Karpas-422 (cell line): ENCODE measurements around the gene ITGB8. TPM values are rescaled to one million over a fixed set of nuclear protein-coding genes. Genes with fewer than 3 reads are reported as not detected.

Experiments used
- DNase-seq: peaks from one replicate; pipeline ENCODE4 v3.0.0-alpha.2; 2015
- H2AFZ ChIP-seq: fragments of 200-600 bp; sonication (generic); 2 replicates; pipeline ENCODE4 v1.6.1; 2014; ENCODE audit warnings: antibody characterized with exemption, low read length, mixed read lengths
- H3K27ac ChIP-seq: fragments of 200-600 bp; sonication (generic); 2 replicates; pipeline ENCODE4 v1.5.1; 2014; ENCODE audit warnings: mild to moderate bottlenecking, low read length, moderate library complexity
- H3K27me3 ChIP-seq: fragments of 200-600 bp; sonication (generic); 2 replicates; pipeline ENCODE4 v1.6.1; 2014; ENCODE audit warnings: low read length, mixed read lengths
- H3K36me3 ChIP-seq: fragments of 200-600 bp; sonication (generic); 2 replicates; pipeline ENCODE4 v1.6.1; 2014; ENCODE audit warnings: low read length, mixed read lengths; ENCODE audit not compliant: insufficient read depth
- H3K4me1 ChIP-seq: fragments of 200-600 bp; sonication (generic); 2 replicates; pipeline ENCODE4 v1.6.1; 2014; ENCODE audit warnings: mild to moderate bottlenecking, low read length, mixed read lengths
- H3K4me2 ChIP-seq: fragments of 200-600 bp; sonication (generic); 2 replicates; pipeline ENCODE4 v1.6.1; 2014; ENCODE audit warnings: low read length, low read depth, mild to moderate bottlenecking; ENCODE audit not compliant: poor library complexity, severe bottlenecking
- H3K4me3 ChIP-seq: fragments of 200-600 bp; sonication (generic); 2 replicates; pipeline ENCODE4 v1.5.1; 2014; ENCODE audit warnings: mild to moderate bottlenecking, antibody characterized with exemption, low read length, mixed read lengths
- H3K79me2 ChIP-seq: fragments of 200-600 bp; sonication (generic); 2 replicates; pipeline ENCODE4 v1.6.1; 2014; ENCODE audit warnings: mild to moderate bottlenecking, low read length, mixed read lengths
- H3K9ac ChIP-seq: fragments of 200-600 bp; sonication (generic); 2 replicates; pipeline ENCODE4 v1.6.0; 2014; ENCODE audit warnings: low read length
- H3K9me2 ChIP-seq: fragments of 200-600 bp; sonication (generic), shearing (Covaris generic); replicated peaks from 2 replicates; pipeline ENCODE4 v1.6.0; 2014; ENCODE audit warnings: mild to moderate bottlenecking, low read length, moderate library complexity; ENCODE audit not compliant: insufficient read depth
- H3K9me3 ChIP-seq: fragments of 300-700, 200-600 bp; sonication (generic); 2 replicates; pipeline ENCODE4 v1.6.1; 2014; ENCODE audit warnings: low read length, mixed read lengths
- H4K20me1 ChIP-seq: fragments of 200-600 bp; sonication (generic); 2 replicates; pipeline ENCODE4 v1.6.1; 2014; ENCODE audit warnings: mild to moderate bottlenecking, antibody characterized with exemption, low read length, low read depth; ENCODE audit not compliant: insufficient read depth
- total RNA-seq: library from RNA; depleted of rRNA; stranded (reverse); fragments of >200 nt; shearing (Covaris generic); gene quantifications from 2 replicates; pipeline ENCODE4 v1.2.3, GENCODE V29; 2014; ENCODE audit warnings: low replicate concordance

ITGB8 gene
- total RNA-seq, 1 experiment from 2014 or later = 0.07 TPM

DNA sequence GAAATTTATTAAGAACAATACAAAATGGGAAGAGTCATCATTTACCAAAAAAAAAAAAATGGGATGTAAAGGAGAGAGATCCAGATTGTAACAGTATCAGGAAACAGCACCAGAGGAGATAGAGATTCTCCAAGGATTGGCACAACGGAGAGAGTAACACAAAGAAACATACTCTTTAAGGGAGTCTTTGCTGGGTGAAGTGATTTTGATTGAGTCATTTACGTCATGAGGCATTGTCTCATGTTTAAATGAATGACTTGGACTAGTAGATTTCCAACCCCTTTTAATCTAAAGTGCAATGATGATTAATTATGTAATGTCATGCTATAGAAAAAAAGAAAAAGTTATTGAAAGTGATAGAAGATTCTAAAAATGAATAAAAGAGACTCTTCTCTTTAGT, 68.8 kb downstream of the ITGB8 start:
- Histone ChIP-seq H3K9ac (no peak overlapping the region), H3K4me3 (no peak overlapping the region), H3K79me2 (no peaks in the 10 kb centered on the region), H4K20me1 (no peaks in the 10 kb centered on the region), H3K27ac (no peak overlapping the region), H2AFZ (no peak overlapping the region), H3K4me1 (no peaks in the 10 kb centered on the region), H3K9me3 (no peaks in the 10 kb centered on the region), H3K4me2 (no peak overlapping the region), H3K27me3 (no peaks in the 10 kb centered on the region), H3K9me2 (no peaks in the 10 kb centered on the region), H3K36me3 (no peaks in the 10 kb centered on the region)
- no peak for DNase-seq

DNA sequence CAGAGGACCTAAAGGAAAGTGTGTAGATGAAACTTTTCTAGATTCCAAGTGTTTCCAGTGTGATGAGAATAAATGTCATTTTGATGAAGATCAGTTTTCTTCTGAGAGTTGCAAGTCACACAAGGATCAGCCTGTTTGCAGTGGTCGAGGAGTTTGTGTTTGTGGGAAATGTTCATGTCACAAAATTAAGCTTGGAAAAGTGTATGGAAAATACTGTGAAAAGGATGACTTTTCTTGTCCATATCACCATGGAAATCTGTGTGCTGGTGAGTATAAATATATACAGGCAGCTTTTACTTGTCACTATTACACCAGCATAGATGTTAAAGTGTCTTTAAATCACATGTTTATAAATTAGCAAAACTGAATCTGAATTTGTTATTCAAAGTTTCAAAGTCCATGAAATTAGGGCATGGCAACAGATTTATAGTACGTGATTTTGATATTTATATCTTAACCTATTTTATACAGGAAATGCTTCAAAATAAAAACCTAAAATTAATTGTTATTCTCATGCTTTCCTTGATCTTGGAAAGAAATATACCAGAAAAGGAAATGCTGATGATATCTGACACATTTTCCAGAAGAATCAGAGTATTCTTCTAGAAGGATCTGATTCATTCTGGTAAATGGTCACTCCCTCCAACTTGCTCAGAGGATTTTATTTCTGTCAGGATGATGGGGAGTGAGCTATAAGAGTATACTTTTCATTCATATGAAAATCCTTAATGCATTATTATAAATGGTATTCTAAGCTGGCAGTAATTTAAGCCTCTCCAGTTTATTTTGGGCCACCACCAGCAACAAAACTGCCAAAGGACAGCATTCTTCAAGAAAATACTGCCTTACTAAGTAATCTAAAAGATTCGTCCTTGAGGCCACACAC, 71.4 kb downstream of the ITGB8 start:
- Histone ChIP-seq H3K27ac (no peak overlapping the region), H2AFZ (no peak overlapping the region)

DNA sequence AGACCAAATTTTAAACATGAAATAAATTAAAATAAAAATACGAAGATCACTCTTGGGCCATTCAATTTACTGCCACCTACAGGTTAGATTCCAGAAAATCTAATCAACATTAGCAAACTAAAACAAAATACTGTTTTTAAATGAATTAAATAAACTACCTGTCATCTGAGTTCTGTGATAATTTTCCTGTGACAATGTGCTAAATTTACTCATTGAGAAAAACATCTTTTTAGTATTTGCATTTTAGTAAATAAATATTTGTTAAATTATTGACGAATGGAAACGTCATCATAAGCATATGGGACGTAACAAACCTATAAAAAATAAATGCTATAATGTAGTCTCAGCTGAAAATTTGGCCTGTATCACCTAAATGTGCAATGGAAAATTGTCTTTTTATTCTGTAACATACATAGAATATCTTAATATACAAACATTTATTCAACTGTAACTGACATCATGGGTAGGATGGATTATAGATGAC, 72.1 kb downstream of the ITGB8 start:
- no peak overlapping the region for H3K4me3 ChIP-seq
- no peak for DNase-seq
- no peaks in the 10 kb centered on the region for H3K27me3 ChIP-seq
- H3K79me2 ChIP-seq = no peaks in the 10 kb centered on the region
- no peaks in the 10 kb centered on the region for H3K9me3 ChIP-seq
- H3K4me2 ChIP-seq = no peak overlapping the region
- H2AFZ ChIP-seq = no peak overlapping the region
- H3K9ac ChIP-seq = no peak overlapping the region
- H3K4me1 ChIP-seq = no peaks in the 10 kb centered on the region
- H4K20me1 ChIP-seq = no peaks in the 10 kb centered on the region
- no peak overlapping the region for H3K27ac ChIP-seq
- no peaks in the 10 kb centered on the region for H3K36me3 ChIP-seq
- no peaks in the 10 kb centered on the region for H3K9me2 ChIP-seq

More for the DNA sequence above, 71.4 kb downstream of the ITGB8 start:
- no peaks in the 10 kb centered on the region for H4K20me1 ChIP-seq
- DNase-seq = no peak
- H3K27me3 ChIP-seq = no peaks in the 10 kb centered on the region
- H3K36me3 ChIP-seq = no peaks in the 10 kb centered on the region
- H3K4me1 ChIP-seq = no peaks in the 10 kb centered on the region
- no peaks in the 10 kb centered on the region for H3K9me3 ChIP-seq
- no peak overlapping the region for H3K4me3 ChIP-seq
- H3K4me2 ChIP-seq = no peak overlapping the region
- no peak overlapping the region for H3K9ac ChIP-seq
- no peaks in the 10 kb centered on the region for H3K9me2 ChIP-seq
- no peaks in the 10 kb centered on the region for H3K79me2 ChIP-seq

- Histone ChIP-seq H3K9me2 (no peaks in the 10 kb centered on the region), H3K36me3 (no peaks in the 10 kb centered on the region), H4K20me1 (no peaks in the 10 kb centered on the region), H2AFZ (no peak overlapping the region), H3K9ac (no peak overlapping the region), H3K9me3 (no peaks in the 10 kb centered on the region), H3K27me3 (no peaks in the 10 kb centered on the region), H3K4me3 (no peak overlapping the region), H3K27ac (no peak overlapping the region), H3K79me2 (no peaks in the 10 kb centered on the region), H3K4me2 (no peak overlapping the region), H3K4me1 (no peaks in the 10 kb centered on the region)
- DNase-seq = no peak
Observed at GRCh38 chr7:20403331-20403730, 72.6 kb downstream of the ITGB8 start.

GRCh38 chr7:20404320-20404719, 73.6 kb downstream of the ITGB8 start:
- Histone ChIP-seq H3K9me2 (no peaks in the 10 kb centered on the region), H3K4me2 (no peak overlapping the region), H3K36me3 (no peaks in the 10 kb centered on the region), H3K27ac (no peak overlapping the region), H3K4me3 (no peak overlapping the region), H3K9me3 (no peaks in the 10 kb centered on the region), H3K4me1 (no peaks in the 10 kb centered on the region), H2AFZ (no peak overlapping the region), H4K20me1 (no peaks in the 10 kb centered on the region), H3K9ac (no peak overlapping the region), H3K79me2 (no peaks in the 10 kb centered on the region), H3K27me3 (no peaks in the 10 kb centered on the region)
- DNase-seq = no peak

DNA sequence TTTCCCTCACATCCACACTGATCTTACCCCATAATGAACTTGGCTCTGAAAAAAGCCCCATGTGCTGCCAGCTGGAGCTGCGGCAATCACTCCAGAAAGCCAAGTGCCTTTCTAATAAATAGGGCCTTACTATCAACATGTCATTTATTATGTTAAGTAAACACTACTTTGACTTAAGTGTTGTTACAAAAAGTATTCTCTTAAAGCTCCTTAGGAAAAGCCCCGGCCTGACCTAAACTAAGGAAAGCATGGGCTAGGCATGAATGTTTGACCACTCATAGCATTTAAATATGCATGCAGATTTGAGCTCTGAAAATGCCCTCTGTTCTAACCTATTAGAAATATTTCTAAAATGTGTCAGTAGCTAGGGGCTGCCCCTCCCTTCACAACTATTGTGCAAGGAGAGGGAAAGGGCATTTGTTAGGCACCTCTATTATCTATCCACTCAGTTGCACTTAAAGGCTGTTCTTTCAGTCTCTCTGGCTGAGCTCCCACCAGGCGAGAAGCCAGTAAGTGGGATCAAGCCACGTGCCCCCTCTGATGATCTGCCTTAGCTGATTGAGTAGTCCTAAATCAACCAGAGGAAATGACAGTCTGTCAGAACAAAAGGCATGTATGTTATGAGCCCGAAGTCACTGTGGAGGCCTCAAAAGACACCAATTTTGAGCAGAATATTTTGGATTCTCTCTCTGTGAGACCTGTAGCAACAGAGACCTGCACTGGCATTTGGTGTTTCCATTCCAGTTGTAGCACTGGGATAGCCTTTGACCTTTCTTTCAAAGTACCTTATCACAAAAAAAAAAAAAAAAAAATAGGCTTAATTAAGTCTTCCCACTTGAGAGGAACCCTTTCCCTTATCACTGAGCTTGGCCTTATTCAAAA, 77.1 kb downstream of the ITGB8 start:
- no peak for DNase-seq
- no peak overlapping the region for H3K4me2 ChIP-seq
- H3K4me3 ChIP-seq = no peak overlapping the region
- H3K9ac ChIP-seq = no peak overlapping the region
- H3K36me3 ChIP-seq = no peaks in the 10 kb centered on the region
- H3K4me1 ChIP-seq = no peaks in the 10 kb centered on the region
- no peak overlapping the region for H3K27ac ChIP-seq
- 0 out of 2 replicates have a peak, but pooled peaks cover 3% of the 10 kb centered on the region for H3K27me3 ChIP-seq
- H3K9me2 ChIP-seq = no peaks in the 10 kb centered on the region
- no peaks in the 10 kb centered on the region for H3K79me2 ChIP-seq
- no peaks in the 10 kb centered on the region for H3K9me3 ChIP-seq
- H2AFZ ChIP-seq = no peak overlapping the region
- no peaks in the 10 kb centered on the region for H4K20me1 ChIP-seq

GRCh38 chr7:20408467-20408826, 77.7 kb downstream of the ITGB8 start:
- no peaks in the 10 kb centered on the region for H3K9me2 ChIP-seq
- H3K9ac ChIP-seq = no peak overlapping the region
- H3K36me3 ChIP-seq = no peaks in the 10 kb centered on the region
- no peak for DNase-seq
- no peak overlapping the region for H3K4me3 ChIP-seq
- H3K9me3 ChIP-seq = no peaks in the 10 kb centered on the region
- no peak overlapping the region for H2AFZ ChIP-seq
- no peak overlapping the region for H3K27ac ChIP-seq
- H4K20me1 ChIP-seq = no peaks in the 10 kb centered on the region
- no peaks in the 10 kb centered on the region for H3K4me1 ChIP-seq
- H3K4me2 ChIP-seq = no peak overlapping the region
- H3K79me2 ChIP-seq = no peaks in the 10 kb centered on the region
- H3K27me3 ChIP-seq = 0 out of 2 replicates have a peak, but pooled peaks cover 3% of the 10 kb centered on the region

DNA sequence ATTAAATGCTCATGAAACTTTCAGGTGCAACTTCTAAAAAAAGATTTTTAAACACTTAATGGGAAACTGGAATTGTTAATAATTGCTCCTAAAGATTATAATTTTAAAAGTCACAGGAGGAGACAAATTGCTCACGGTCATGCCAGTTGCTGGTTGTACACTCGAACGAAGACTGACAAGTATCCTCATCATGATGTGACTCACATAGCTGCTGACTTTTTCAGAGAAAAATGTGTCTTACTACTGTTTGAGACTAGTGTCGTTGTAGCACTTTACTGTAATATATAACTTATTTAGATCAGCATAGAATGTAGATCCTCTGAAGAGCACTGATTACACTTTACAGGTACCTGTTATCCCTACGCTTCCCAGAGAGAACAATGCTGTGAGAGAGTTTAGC, 79.3 kb downstream of the ITGB8 start:
- Histone ChIP-seq H4K20me1 (no peaks in the 10 kb centered on the region), H3K9me3 (no peaks in the 10 kb centered on the region), H3K79me2 (no peaks in the 10 kb centered on the region), H3K9me2 (no peaks in the 10 kb centered on the region), H3K4me3 (no peak overlapping the region), H2AFZ (no peak overlapping the region), H3K27ac (no peak overlapping the region), H3K4me1 (no peaks in the 10 kb centered on the region), H3K36me3 (no peaks in the 10 kb centered on the region), H3K4me2 (no peak overlapping the region), H3K27me3 (0 out of 2 replicates have a peak, but pooled peaks cover 3% of the 10 kb centered on the region), H3K9ac (no peak overlapping the region)
- DNase-seq = no peak
